ENCODE results near the gene ABHD16A.

ABHD16A gene

DNA sequence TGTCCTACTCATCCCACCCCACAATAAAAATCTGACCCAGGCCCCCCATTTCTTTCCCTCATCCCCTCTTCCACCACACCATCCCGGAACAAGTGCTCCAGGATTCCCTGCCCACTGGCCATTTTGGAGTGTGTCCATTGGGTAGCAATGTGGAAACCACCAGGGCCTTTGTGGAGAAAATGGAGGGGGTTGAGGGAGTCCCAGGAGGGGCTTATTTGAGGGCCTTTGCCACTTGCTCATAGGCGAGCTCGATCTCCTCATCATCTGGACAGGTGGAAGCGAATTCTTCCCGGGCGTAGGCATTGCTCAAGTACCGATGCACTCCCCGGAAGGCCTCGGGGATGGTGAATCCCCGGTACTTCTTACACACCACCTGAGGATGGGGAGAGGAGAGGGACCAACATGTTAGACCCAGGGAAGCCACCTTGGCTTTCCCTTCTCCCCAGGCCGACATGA lies 27.5 kb upstream of the ABHD16A start:
- no peak for DNase-seq

GRCh38 chr6:31729979-31730630 lies 27.0 kb upstream of the ABHD16A start:
- DNase-seq, result peak; percentile 77

- peak; percentile 85 for DNase-seq
These were observed 26.4 kb upstream of the ABHD16A start for GRCh38 chr6:31729515-31729978.

DNA sequence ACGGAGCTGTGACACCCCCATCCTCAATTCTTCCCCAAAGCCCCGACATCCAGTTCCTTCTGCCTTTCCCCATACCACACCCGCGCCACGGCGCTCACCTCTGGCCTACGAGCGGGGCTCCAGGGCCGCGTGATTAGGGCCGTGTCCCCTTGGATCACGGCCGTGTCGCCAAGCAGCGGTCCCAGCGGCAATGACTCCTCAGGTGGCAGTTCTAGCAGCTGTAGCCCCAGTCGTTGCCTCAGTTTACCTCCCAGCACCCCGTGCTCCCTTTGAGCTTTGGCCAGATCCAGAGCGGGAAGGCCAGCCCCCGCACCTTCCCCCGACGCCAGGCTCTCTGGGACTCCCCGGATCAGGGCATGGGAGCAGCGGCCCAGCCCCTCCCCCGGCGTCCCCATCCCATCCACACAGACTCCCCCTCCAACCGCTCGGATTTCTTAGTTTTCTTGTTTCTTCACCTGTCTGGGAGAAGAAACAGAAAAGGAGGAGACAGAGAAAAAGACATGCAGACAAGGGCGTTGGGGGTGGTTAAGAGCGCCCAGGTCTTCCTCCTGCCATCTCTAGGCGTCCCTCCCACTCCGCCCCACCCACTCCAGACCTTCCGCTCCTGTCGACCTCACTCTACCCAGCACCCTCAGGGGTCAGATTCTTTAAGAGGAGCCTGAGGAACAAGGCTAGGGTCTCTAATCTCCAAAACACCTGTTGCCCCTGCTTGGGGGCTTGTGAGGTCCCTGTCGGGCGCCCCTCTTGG lies 25.8 kb upstream of the ABHD16A start, which contains the start of gene DDAH2:
Gene DDAH2, minus strand, starts transcription at position 533 of the 748 bp plus-strand sequence. Its CDS starts 138 bp downstream, at position 395.
- no peak for DNase-seq

GRCh38 chr6:31727717-31728671 lies 24.9 kb upstream of the ABHD16A start:
- peak; percentile 28 for DNase-seq

DNA sequence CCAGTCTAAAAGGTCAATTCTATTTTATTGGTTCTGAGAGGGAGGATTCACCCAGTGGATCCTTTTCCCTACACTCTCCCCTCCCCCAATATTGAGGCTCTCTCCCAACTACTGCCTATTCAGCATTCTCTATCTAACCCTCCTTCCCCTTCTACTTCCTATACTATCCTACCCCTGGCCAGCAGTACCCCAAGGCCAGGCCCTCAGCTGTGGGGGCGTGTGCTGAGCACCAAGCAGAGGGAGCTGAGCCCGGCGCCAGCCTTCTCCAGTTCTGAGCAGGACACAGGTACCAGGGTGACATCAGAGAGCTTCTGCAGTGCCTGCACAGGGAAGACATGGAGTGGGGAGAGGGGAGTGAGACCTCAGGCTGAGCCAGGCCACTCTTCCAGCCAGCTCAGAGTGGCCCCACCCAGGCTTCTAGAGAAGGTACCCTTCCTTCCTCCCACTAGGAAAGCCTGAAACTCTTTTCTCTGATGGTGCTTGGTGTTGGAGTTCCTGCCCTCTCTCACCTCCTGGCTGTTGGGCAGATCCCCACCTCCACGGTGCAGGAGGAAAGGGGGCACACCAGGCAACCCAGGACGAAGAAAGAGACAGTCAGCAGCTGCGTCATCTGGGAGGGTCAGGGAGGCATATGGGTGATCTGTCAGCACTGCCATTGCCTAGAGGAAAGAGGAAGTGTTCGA lies 24.1 kb upstream of the ABHD16A start:
- no peak for DNase-seq

DNA sequence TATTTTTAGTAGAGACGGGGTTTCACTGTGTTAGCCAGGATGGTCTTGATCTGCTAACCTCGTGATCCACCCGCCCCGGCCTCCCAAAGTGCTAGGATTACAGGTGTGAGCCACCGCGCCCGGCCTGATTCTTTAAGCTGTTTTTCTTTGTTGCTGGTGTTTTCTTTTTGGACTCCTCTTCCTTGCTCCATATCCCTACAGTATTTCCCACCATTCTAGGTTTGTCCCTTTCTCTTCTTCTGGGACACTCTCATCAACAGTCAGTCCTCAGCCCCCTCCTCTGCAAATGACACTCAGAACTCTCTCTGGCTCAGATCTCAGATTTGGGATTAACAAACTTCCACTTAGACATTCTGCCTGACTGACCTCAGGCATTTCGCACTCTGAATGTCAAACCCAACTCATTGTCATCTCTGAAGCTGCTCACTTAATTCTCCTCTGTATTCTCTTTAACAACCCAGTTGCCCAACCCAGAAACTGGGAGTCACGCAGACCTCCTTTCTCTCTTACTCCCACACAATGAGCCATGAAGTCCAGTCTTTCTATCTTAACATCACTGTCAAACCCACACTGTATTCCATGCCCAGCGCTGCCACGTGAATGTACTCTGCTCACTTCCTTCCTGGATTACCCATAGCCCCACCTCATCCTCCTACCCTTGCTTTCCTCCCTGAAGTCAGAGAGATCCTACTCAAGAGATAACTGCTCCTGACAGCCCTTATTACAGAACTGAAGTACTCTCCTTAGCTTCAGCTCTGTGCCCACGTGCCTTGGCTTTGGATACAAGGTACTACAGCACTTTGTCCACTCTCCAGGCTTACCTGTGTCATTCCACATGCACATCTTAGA lies 22.6 kb upstream of the ABHD16A start:
- DNase-seq, result no peak

GRCh38 chr6:31723980-31724691 lies 21.0 kb upstream of the ABHD16A start:
- DNase-seq, result no peak

- no peak for DNase-seq
These were observed 20.3 kb upstream of the ABHD16A start, which contains the start of gene MPIG6B for GRCh38 chr6:31723245-31723979. Gene MPIG6B (plus strand): TSS chr6:31723373. CDS start chr6:31723384, 11 bp downstream.

DNA sequence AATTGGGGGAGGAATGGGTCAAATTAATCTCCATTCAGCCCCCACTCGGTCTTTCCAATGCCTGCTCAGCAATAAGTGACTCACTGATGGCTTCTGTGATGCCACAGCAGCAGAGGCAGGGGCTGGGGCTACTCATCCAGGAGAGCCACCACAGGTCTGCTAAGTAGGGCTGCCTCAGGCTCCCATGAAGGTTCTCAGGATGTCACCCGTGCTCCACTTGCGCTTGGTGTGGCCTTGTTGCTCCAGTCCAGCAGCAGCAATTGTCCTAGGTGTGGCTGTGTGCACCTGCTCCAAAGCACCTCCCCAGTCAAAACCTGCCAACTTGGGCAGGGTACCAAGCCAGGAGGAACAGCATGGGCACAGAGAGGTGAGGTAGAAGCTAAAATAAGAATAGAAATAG lies 19.0 kb upstream of the ABHD16A start:
- DNase-seq, result no peak

DNA sequence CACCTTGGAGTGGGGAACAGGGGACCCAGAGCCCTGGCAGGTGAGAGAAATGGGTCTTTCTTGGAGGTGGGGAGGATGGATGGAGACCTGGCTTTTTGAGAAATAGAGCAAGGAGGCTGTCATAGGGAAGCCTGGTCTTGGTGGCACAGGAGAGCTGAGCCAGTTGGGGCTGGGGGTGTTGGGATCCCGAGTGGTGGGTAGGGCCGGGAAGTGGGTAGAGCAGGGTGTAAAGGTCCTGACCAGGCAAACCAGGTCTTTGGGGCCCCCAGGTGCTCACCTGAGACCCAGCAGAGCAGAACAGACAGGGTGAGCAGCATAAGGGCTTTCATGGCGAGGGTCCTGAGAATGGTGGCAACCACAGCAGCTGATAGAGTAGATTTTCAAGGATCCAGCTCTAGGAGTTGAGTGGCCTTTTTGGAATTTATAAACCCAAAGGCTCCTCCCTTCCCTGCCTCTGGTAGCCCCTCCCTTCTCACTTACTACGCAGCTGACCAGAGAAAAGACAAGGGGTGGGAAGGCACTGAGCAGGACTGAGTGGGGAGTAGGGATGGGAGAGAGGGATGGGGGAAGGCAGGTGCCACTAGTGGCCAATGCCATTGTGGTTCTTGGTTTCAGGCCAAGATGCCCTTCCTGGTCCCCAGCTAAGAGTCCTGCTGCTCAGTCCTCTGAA lies 18.4 kb upstream of the ABHD16A start, which contains the start of gene LY6G6C:
Gene LY6G6C, minus strand, starts transcription at position 396 of the 670 bp plus-strand sequence. Its CDS starts 67 bp downstream, at position 329.
- no peak for DNase-seq

DNA sequence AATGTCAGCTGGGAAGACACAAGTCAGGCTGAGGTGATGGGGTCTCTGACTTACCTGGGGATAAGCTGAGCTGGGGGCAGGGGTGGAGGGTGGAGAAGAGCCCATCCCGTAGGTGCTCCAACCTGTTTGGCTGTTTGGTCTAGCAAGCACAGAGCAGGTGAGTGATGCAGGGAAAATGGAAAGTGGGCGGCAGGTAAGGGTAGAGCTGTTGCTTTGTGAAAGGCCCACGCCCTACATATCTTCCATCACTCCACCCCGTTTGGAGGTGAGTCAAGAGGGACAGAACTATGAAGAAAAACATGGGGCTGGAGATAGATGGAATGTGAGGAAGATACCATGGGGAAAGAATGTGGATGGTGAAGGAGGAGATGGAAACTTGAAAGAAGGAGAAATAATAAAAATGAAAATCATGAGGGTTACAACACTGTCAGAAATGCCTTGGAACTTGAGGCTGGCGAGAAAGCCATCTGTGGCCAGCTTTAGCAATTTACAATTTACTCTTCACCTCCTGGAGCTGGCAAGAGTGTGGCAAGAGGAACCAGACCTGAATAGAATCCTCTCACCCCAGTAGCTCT lies 17.2 kb upstream of the ABHD16A start:
- DNase-seq, result no peak

DNA sequence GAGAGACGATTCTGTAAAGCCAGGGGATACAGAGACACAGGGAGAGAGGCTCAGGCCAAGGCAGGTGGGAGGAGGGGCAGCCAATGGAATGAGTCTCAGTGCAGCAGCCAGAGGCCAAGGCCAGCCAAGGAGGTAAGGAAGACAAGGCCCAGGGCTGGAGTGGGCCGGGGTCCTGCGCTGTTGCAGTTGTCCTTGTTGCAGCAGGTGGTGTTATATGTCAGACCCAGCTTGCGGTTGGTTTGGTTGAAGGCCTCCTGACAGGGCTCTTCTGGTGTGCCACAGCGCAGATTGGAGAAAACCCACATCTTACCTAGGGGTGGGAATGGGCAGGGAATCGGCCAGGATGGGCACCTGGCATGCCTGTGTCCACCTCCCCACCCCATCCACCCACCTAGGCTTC lies 15.9 kb upstream of the ABHD16A start:
- DNase-seq, result no peak

DNA sequence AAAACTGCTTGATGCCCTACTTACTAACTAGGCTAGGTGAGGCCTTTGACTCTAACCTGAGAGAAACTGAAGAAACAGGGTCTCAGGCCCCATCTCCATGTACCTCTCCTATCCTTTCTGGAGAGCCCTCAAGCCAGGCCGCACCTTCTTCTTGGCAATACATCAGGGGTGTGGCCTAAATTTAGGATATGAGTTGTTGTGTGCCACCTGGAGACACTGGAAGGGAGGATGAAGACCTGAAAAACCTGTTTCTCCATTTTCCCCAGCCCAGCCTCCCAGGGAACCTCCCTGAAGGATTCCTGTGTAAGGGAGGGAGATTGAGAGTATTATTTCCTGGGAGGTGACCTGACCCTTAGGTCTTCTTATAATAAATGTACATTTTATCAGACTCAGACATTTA lies 15.1 kb upstream of the ABHD16A start:
- DNase-seq, result no peak

DNA sequence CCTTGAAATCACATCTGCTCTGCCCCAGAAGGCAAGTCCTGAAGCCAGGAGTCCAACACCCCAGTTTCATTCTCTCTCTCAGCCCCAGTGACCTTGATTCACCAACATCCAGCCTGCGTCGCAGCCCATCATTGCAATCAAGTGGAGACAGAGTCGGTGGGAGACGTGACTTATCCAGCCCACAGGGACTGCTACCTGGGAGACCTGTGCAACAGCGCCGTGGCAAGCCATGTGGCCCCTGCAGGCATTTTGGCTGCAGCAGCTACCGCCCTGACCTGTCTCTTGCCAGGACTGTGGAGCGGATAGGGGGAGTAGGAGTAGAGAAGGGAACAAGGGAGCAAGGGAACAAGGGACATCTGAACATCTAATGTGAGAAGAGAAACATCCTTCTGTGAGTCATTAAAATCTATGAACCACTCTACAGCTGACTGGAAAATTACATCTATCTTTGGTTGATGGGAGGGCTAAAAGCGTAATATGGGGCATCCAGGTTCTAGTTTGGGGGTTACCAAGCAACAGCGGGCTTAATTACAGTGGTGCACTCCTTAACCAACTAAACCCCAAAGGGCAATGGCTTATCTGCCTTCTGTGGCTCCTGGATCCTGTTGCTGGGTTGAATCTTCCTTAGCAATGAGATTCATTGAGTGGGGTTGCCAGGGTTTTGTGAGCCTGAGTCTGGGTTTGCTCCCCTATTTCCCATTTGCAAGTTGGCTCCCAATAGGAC lies 14.5 kb upstream of the ABHD16A start:
- DNase-seq, result no peak

DNA sequence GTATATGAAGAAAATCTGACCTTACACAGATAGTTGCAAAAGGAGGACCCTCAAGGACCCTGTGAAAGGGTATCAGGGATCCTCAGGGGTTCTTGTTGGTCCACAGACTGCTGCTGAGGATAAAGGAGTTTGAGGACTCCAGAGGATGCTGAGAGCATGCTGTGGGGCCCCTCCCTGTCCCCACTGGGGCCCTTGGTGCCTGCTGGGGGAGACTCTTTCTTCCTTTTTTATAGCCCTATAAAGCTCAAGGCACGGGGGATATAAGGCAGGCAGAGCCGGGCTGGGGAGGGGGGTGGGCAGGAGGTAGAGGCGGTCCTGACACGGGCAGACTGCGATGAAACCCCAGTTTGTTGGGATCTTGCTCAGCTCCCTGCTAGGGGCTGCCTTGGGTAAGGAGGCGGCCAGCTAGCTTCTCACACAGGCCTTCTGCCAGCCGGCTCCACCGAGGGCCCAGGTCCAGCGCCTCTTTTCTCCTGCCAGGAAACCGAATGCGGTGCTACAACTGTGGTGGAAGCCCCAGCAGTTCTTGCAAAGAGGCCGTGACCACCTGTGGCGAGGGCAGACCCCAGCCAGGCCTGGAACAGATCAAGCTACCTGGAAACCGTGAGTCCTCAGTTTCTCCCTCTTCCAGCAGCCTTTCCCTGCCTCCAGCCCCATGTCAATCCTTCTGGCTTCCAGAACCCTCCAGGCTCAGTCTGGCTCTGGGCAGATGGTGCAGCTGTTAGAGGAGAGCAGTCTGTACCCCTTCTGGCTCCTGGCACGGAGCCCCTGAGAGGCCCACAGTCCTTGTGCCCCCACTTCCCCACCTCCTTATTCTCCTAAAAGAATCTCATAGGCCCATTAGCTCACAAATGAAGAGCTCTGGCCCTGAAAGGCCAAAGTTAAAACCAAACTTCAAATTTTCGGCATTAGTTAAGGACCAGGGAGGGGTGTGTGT lies 12.2 kb upstream of the ABHD16A start, which contains the start of gene LY6G6D:
Gene LY6G6D, plus strand, starts transcription at position 327 of the 937 bp plus-strand sequence. Its CDS starts 8 bp downstream, at position 335.
- no peak for DNase-seq

Measured in CD4-positive, alpha-beta T cell treated with Interleukin-17A for 1 hour (primary cell).